Loucy (cell line): Measurements from ENCODE around the gene ADIPOQ.

Source experiments
- CTCF ChIP-seq: fragments of 200-600 bp; sonication (generic); conservative IDR thresholded peaks from 2 replicates; pipeline ENCODE4 v1.5.1; 2014; ENCODE audit warnings: mild to moderate bottlenecking, antibody characterized with exemption, low read length
- EZH2phosphoT487 ChIP-seq: fragments of 200-600 bp; IDR thresholded peaks from 2 replicates; pipeline ENCODE4 v1.6.1; 2018; ENCODE audit warnings: antibody characterized with exemption, mild to moderate bottlenecking, moderate library complexity, borderline replicate concordance

GRCh38 chr3:186902713-186903112 lies 60.2 kb downstream of the ADIPOQ start:
- TF ChIP-seq CTCF (no peak), EZH2phosphoT487 (no peak)
